HepG2 (cell line): Measurements from ENCODE around the gene AKAP9. TPM values are rescaled to one million over a fixed set of nuclear protein-coding genes. Genes with fewer than 3 reads are reported as not detected.

Source experiments
- CAMTA2 ChIP-seq: sonication (generic); formaldehyde crosslinking; IDR thresholded peaks from 2 replicates; pipeline ENCODE4 v1.4.0; 2020; ENCODE audit warnings: mild to moderate bottlenecking, missing genetic modification reagents, borderline replicate concordance
- CBX5 ChIP-seq: sonication (generic); formaldehyde crosslinking; IDR thresholded peaks from 2 replicates; pipeline ENCODE4 v1.4.0; 2020; ENCODE audit warnings: missing genetic modification reagents, borderline replicate concordance
- FOXP4 ChIP-seq: sonication (generic); formaldehyde crosslinking; IDR thresholded peaks from 2 replicates; pipeline ENCODE4 v1.4.0; 2020; ENCODE audit warnings: missing genetic modification reagents
- GLI4 ChIP-seq: sonication (generic); formaldehyde crosslinking; IDR thresholded peaks from 2 replicates; pipeline ENCODE4 v1.5.1; 2020; ENCODE audit warnings: missing genetic modification reagents, mild to moderate bottlenecking, moderate library complexity, borderline replicate concordance
- HDAC2 ChIP-seq: sonication (generic); formaldehyde crosslinking; IDR thresholded peaks from 2 replicates; pipeline ENCODE4 v1.4.0; 2020; ENCODE audit warnings: missing genetic modification reagents
- HNF4A ChIP-seq: sonication (generic); formaldehyde crosslinking; IDR thresholded peaks from 2 replicates; pipeline ENCODE4 v1.4.0; 2020; ENCODE audit warnings: missing genetic modification reagents
- HOXA5 ChIP-seq: sonication (generic); formaldehyde crosslinking; IDR thresholded peaks from 2 replicates; pipeline ENCODE4 v1.4.0; 2020; ENCODE audit warnings: missing genetic modification reagents
- KLF12 ChIP-seq: sonication (generic); formaldehyde crosslinking; IDR thresholded peaks from 2 replicates; pipeline ENCODE4 v1.4.0; 2020; ENCODE audit warnings: missing genetic modification reagents, borderline replicate concordance
- PPARG ChIP-seq: conservative IDR thresholded peaks from 2 replicates; pipeline ENCODE4 v1.6.1; 2016; ENCODE audit warnings: missing biosample characterization, missing genetic modification reagents
- RFX5 ChIP-seq: IDR thresholded peaks from 2 replicates; pipeline ENCODE4 v1.6.1; 2011; ENCODE audit warnings: low read depth, low read length, improper control_type of control experiment
- SALL1 ChIP-seq: sonication (generic); formaldehyde crosslinking; IDR thresholded peaks from 2 replicates; pipeline ENCODE4 v1.8.0; 2022; ENCODE audit warnings: mild to moderate bottlenecking, missing genetic modification reagents
- SRY ChIP-seq: sonication (generic); formaldehyde crosslinking; IDR thresholded peaks from 2 replicates; pipeline ENCODE4 v1.8.0; 2022; ENCODE audit warnings: mild to moderate bottlenecking, missing genetic modification reagents
- THAP11 ChIP-seq: IDR thresholded peaks from 2 replicates; pipeline ENCODE4 v1.6.1; 2016; ENCODE audit warnings: missing biosample characterization, missing genetic modification reagents
- ZBTB44 ChIP-seq: sonication (generic); formaldehyde crosslinking; IDR thresholded peaks from 2 replicates; pipeline ENCODE4 v1.4.0; 2020; ENCODE audit warnings: missing genetic modification reagents
- ZFP82 ChIP-seq: sonication (generic); formaldehyde crosslinking; IDR thresholded peaks from 2 replicates; pipeline ENCODE4 v1.5.1; 2020; ENCODE audit warnings: mild to moderate bottlenecking, missing genetic modification reagents, borderline replicate concordance
- ZHX1 ChIP-seq: sonication (generic); formaldehyde crosslinking; IDR thresholded peaks from 2 replicates; pipeline ENCODE4 v1.8.1; 2022; ENCODE audit warnings: low read depth, mild to moderate bottlenecking, missing genetic modification reagents
- ZNF235 ChIP-seq: sonication (generic); formaldehyde crosslinking; IDR thresholded peaks from 2 replicates; pipeline ENCODE4 v1.8.1; 2023; ENCODE audit warnings: mild to moderate bottlenecking, missing genetic modification reagents, borderline replicate concordance
- ZNF317 ChIP-seq: sonication (generic); formaldehyde crosslinking; IDR thresholded peaks from 2 replicates; pipeline ENCODE4 v1.5.0; 2020; ENCODE audit warnings: mild to moderate bottlenecking, missing genetic modification reagents
- ZNF44 ChIP-seq: sonication (generic); formaldehyde crosslinking; IDR thresholded peaks from 2 replicates; pipeline ENCODE4 v1.5.1; 2020; ENCODE audit warnings: mild to moderate bottlenecking, missing genetic modification reagents
- ZNF580 ChIP-seq: IDR thresholded peaks from 2 replicates; pipeline ENCODE4 v1.6.1; 2016; ENCODE audit warnings: low read depth, borderline replicate concordance
- ZNF772 ChIP-seq: sonication (generic); formaldehyde crosslinking; IDR thresholded peaks from 2 replicates; pipeline ENCODE4 v1.5.0; 2020; ENCODE audit warnings: mild to moderate bottlenecking, missing genetic modification reagents
- ZNF841 ChIP-seq: sonication (generic); formaldehyde crosslinking; IDR thresholded peaks from 2 replicates; pipeline ENCODE4 v1.8.1; 2023; ENCODE audit warnings: missing genetic modification reagents, borderline replicate concordance
- ZNF878 ChIP-seq: sonication (generic); formaldehyde crosslinking; IDR thresholded peaks from 2 replicates; pipeline ENCODE4 v1.8.1; 2023; ENCODE audit warnings: mild to moderate bottlenecking, missing genetic modification reagents, moderate library complexity
- ZNF883 ChIP-seq: sonication (generic); formaldehyde crosslinking; IDR thresholded peaks from 2 replicates; pipeline ENCODE4 v1.5.1; 2020; ENCODE audit warnings: mild to moderate bottlenecking, missing genetic modification reagents; ENCODE audit errors: not compliant biosample characterization
- polyA plus RNA-seq, 8 experiments: library from polyadenylated mRNA; depleted of rRNA in 3 of 8; stranded (reverse) in 7 of 8; unstranded in 1 of 8; fragments of >200 nt; fragmentation: Illumina TruSeq in 4 of 8; extraction: Trizol in 4 of 8; gene quantifications; 2 replicates each; pipeline versions ENCODE4 v1.2.1 to v1.2.3, GENCODE V29; 2011 to 2016; ENCODE audit warnings: low read depth in 4 of 8, missing spikeins in 1 of 8, mixed read lengths in 1 of 8; ENCODE audit not compliant: insufficient read depth in 1 of 8
- total RNA-seq, 5 experiments: library from RNA; depleted of rRNA; stranded (reverse); fragments of >200 nt; fragmentation: Illumina TruSeq; extraction: Trizol; gene quantifications; 2 replicates each; pipeline ENCODE4 v1.2.3, GENCODE V29; 2016; ENCODE audit warnings: low read depth in 1 of 5

Gene AKAP9
- total and polyA plus RNA-seq, 2 of the 13 experiments (the other 11 are each of a cell fraction or from before 2014, with no cell fraction given): 27.6 to 33.1 TPM

- no peak for TF ChIP-seq ZNF44 (CRISPR knock-in tag)
- peak; percentile 89 for TF ChIP-seq KLF12 (CRISPR knock-in tag)
- TF ChIP-seq ZHX1 (CRISPR knock-in tag): peak; percentile 96
- peak; percentile 80 for TF ChIP-seq THAP11 (CRISPR knock-in tag)
- TF ChIP-seq PPARG (CRISPR knock-in tag): peak; percentile 14; the same call in 1 of the 2 replicates
- peak; percentile 48; the same call in 1 of the 2 replicates for TF ChIP-seq FOXP4 (CRISPR knock-in tag)
- peak; percentile 58; the same call in 1 of the 2 replicates for TF ChIP-seq ZNF580 (CRISPR knock-in tag)
- peak; percentile 9; the same call in 1 of the 2 replicates for TF ChIP-seq ZNF878 (CRISPR knock-in tag)
- TF ChIP-seq ZNF883: peak; percentile 85
- peak; percentile 95 for TF ChIP-seq SALL1 (CRISPR knock-in tag)
- TF ChIP-seq ZBTB44 (CRISPR knock-in tag): peak; percentile 32; the same call in 1 of the 2 replicates
- TF ChIP-seq HDAC2 (CRISPR knock-in tag): peak; percentile 54; the same call in 1 of the 2 replicates
- TF ChIP-seq ZNF772 (CRISPR knock-in tag): peak; percentile 82
- no peak for TF ChIP-seq RFX5
- TF ChIP-seq ZFP82 (CRISPR knock-in tag): peak; percentile 83
- peak; percentile 15; the same call in 1 of the 2 replicates for TF ChIP-seq SRY (CRISPR knock-in tag)
- TF ChIP-seq ZNF235 (CRISPR knock-in tag): peak; percentile 68; the same call in 1 of the 2 replicates
- peak; percentile 69; the same call in 1 of the 2 replicates for TF ChIP-seq HOXA5
- no peak for TF ChIP-seq CBX5
- TF ChIP-seq ZNF317 (CRISPR knock-in tag): peak; percentile 87
- TF ChIP-seq GLI4 (CRISPR knock-in tag): no peak
- TF ChIP-seq HNF4A (CRISPR knock-in tag): no peak
- TF ChIP-seq CAMTA2 (CRISPR knock-in tag): 0 out of 2 replicates have a peak, but pooled peaks have one; percentile 70
- TF ChIP-seq ZNF841 (CRISPR knock-in tag): no peak; the same call in 1 of the 2 replicates
Measured at GRCh38 chr7:91940572-91941341, at the start of gene AKAP9 (continued).
